GM23248 (cell line): Measurements from ENCODE around the gene PSEN2.

Source experiments
- EZH2 ChIP-seq: fragments of 200-600 bp; sonication (generic); IDR thresholded peaks from 2 replicates; pipeline ENCODE4 v1.6.1; 2018; ENCODE audit warnings: antibody characterized with exemption, mild to moderate bottlenecking; ENCODE audit not compliant: insufficient read depth, poor library complexity, severe bottlenecking
- EZH2phosphoT487 ChIP-seq: fragments of 200-600 bp; sonication (generic); IDR thresholded peaks from 2 replicates; pipeline ENCODE4 v1.6.1; 2018; ENCODE audit warnings: antibody characterized with exemption, moderate library complexity, mild to moderate bottlenecking, low read depth; ENCODE audit not compliant: insufficient read depth

- TF ChIP-seq EZH2, result no peak
- no peak for TF ChIP-seq EZH2phosphoT487
These were observed 67.7 kb downstream of the PSEN2 start for GRCh38 chr1:226937940-226938725.
